A549 treated with DMSO at 1 μM for 4 hours (cell line): ENCODE results near the gene PSMD10. TPM values are rescaled to one million over a fixed set of nuclear protein-coding genes. Genes with fewer than 3 reads are reported as not detected.

Experiments used
- total RNA-seq: library from RNA; stranded (reverse); fragments of 200-300 nt; extraction: Qiagen RNA extraction; gene quantifications from 5 replicates; pipeline ENCODE4 v1.2.3, GENCODE V29; 2022; ENCODE audit warnings: low read depth

PSMD10 gene, protein sequence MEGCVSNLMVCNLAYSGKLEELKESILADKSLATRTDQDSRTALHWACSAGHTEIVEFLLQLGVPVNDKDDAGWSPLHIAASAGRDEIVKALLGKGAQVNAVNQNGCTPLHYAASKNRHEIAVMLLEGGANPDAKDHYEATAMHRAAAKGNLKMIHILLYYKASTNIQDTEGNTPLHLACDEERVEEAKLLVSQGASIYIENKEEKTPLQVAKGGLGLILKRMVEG
- total RNA-seq = 73.7 to 90.7 TPM (median 80.8 TPM) in 5 replicates

DNA sequence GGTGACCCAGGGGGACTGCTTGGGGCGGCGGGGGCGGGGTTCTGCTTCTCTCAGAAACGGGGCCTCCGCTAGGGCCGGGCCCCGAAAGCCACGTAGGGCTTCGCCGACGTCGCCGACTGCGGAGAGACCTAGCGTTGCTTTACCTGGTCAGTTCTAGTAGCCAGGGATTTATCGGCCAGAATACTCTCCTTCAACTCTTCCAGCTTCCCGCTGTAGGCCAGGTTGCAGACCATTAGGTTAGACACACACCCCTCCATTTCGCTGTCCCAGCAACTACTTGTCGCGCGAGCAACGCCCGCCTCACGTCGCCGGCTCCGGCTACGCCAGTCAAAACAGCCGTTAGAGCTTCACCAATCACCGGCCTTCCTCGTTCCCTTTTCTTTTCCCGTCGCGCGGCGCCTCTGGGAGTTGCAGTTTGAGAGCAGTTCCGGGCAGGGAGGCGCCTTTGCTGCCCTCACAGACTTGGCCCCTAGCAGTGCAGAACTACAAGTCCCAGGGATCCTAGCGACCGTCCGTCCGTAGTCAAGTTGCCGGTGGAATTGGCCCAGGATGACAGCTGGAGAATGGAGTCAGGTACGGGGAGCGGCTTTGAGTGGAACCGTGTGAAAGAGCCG is at the start of gene PSMD10, which contains the start of gene ATG4A:
Gene PSMD10 (minus strand): TSS at position 279 of the 614 bp plus-strand sequence. CDS start 22 bp downstream, at position 257.
Gene ATG4A (plus strand): TSS at position 515 of the 614 bp plus-strand sequence. CDS start 49 bp downstream, at position 564.

DNA sequence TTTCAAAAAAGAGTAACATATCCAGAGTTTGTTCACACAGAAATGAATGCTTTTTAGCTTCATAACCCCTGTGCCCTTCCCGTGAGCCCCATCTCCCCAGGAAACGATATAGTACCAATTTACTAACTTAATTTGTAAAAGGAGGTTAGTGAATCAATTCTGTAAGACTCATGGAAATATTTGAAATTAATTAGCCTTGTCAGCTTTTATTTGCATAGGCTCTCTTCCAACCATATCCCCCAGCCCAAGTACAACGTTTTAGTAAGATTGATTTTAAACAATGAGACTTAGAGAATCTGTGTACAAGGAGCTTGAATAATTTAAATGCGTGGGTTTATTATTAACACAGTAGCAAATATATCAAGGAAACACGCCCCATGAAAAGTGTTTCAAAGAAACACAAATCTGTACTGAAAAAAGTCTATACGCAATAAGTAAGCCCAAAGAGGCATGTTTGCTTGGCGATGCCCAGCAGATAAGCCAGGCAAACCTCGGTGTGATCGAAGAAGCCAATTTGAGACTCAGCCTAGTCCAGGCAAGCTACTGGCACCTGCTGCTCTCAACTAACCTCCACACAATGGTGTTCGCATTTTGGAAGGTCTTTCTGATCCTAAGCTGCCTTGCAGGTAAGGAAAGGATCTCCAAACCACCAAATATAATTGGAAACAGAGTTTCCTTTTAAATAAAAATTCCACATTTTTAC is 46.6 kb downstream of the PSMD10 start, which contains the start of gene VSIG1:
Gene VSIG1 (plus strand): TSS at position 512 of the 703 bp plus-strand sequence. CDS start 66 bp downstream, at position 578.

Other genes starting within 250 kb of the PSMD10 start
- gene TEX13B, start 109.2 kb downstream of the PSMD10 start, total RNA-seq = not detected in 5 replicates
- gene VSIG1, start 46.5 kb downstream of the PSMD10 start, total RNA-seq = 0.25 to 0.61 TPM (median 0.37 TPM) in 5 replicates
- 7.2 to 8.5 TPM (median 7.4 TPM) in 5 replicates for gene ATG4A, start 236 bp upstream of the PSMD10 start, total RNA-seq